ENCODE measurements around the gene HSPA12A.
A peak's percentile ranks its signal among the peaks of the same experiment; 100 is the strongest.

Gene HSPA12A

DNA sequence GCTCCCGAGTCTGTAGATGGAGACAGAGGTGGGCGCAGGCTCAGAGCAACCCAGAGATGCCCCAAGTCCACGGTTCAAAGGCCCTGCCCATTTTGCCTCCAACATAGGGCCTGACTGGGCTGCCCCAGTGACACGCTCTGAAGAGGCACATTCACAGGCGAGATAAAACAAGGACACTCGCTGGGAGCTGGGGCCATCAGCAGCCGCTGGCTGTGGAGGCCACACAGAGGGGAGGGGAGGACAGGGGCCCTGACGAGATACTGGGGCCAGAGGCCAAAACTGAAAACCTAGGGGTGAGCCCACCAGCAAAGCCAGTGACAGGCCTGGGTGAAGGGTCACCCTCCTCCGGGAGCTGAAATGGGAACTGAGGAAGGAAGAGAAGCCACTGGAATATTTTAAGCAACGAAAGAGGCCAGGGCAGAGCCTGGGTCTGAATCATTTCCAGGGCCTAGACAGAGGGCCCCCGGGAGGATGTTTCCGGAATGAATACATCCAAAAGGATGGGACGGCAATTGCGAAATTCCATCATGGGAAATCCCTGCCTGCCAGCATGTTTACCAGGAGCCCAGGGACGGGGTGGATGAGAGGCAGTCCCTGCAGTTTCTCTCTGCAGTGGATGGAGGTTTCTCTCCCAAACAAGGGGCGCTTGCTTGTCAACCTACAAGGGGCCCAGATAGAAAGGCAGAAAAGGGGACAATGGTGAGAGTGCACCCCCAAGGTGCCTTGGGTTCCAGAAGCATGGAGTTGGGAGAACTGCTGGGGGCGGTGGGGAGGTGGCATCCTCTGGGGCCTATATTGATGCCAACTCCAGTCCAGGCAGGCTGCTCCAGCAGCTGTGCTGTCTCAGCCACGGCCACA, 29.0 kb upstream of the HSPA12A start:
- DNase-seq = no peak

DNA sequence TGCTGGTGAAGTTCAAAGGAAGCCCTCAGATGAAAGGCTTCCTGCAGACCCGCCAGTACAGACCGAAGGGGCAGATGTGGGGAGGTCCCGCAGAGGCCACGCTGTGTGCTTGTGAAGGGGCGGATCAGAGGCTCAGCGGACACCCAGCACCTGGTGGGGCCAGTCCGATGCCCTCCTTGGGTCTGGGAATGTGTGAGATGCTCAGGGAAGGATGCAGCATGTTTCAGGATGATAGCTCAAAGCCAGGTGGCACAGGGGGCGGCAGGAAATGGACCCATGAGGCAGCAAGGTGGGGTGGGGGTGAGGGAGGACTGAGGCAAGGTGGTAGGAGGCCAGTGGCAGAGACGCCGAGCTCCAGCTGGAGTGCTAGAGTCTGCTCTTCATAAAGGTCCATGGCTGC, 27.9 kb upstream of the HSPA12A start:
- DNase-seq = no peak

DNA sequence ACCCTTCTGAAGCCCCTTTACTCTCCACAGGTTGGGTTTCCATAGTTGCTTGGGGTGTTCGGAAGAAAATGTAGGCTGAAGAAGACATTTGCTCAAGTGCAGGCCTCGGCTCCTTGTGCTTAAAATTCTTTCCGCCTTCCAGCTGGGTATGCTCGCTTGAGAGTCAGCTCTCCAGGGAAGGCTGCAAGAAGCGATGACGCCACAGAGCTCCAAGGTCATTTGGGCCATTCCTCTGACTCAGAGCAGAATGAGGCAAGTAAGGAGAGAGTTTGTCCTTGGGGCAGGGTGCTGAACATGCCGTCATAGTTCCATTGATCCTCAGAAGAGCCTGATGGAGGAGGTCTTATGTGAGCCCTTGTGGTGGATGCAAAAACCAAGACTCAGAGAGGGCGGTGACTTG, 27.4 kb upstream of the HSPA12A start:
- no peak for DNase-seq

DNA sequence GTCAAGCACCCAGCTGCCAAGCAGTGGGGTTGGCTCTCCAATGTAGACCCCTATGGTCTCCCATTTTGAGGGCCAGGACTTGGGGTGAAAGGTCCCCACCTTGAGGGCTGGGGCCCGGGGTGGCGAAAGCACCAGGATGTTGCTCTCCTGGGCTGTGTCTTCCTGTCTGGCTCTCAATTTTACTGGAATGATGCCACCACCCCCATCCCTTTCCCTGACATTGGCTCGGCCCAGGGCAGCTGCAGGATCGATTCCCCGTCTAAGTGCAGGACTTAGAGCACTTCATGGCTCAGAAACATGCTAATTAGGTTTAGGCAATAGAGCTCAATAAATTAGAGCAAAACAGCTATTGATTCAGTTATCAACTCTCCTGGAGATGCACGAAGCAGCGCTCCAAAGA, 27.0 kb upstream of the HSPA12A start:
- DNase-seq = no peak

DNA sequence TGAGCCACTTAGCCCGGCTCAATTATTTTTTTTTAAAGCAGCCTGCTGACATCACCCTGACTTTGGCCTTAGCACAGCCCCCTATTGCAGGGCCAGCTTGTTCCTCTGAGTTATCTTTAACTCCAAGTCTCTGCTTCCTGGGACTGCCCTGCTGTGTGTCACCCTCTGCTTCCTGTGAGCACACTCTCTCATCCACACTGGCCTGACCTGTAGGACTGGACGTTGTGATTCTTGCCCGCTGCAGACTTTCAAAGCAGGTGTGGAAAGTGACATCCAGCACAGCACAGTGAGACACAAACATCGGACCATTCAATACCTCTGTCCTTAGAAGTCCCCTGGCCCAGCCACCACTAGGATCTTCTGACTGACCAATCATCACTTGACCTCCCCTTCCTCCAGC, 26.4 kb upstream of the HSPA12A start:
- no peak for DNase-seq

DNA sequence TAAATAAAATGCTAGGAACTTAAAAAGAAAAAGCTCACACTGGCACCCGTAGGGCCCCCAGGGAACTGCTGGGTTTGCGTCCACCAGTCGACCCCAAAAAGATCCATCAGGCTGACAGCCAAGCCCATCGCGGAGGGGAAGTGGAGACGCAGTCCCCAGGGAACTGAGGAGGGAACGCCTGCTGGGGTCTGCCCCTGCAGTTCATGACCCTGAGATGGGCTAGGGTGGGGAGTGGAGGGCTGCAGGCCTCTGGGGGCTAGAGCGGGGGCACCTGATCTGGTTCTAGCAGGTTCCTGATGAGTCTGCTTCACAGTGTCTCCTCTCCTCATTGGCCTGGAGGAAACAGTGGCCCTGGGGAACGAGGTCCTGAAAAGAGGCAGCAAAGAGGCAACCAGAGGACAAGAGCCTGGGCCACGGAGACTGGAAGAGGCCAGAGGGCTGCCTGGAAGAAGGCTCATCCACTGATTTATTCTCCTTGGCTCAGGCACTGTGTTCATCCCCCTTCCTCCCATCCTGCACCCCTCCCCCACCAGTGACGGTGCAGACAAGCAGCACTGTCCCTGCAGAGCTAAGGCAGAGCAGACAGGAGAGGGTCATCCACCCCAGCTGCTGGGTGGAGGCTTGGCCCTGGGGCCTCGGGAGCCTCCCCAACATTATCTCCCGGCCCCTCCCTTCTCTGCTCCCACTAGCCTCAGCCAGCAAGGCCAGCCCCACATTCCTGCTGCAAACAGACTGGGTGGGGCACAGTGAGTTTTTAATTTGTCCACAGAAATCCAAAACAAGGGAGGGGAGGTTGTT, 24.7 kb upstream of the HSPA12A start:
- DNase-seq = no peak

DNA sequence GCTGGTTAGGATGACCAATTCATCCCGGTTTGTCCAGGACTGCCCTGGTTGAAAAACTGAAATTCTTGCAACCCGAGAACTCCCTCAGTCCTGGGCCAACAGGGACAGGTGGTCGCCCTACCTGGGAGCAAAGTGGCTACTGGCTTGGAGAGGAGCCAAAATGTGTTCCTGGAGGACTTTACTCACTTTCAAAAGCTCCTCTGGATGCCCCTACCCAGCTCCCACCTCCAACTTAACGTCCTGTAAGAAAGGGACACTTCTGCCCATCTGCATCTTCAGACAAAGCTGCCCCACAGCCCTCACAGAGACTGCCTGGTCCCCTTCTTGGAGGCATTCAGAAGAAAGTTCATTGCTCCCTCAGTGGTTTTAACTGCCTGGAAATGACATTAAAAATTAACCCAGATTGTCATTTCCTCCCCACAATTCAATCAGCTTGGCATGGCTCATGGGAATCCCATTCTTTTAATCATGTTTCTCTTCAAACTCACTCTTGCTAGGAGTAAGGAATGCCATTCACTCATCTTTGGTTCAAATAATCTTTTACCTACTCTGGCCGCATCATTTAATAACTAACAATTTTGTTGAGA, 24.0 kb upstream of the HSPA12A start:
- no peak for DNase-seq

DNA sequence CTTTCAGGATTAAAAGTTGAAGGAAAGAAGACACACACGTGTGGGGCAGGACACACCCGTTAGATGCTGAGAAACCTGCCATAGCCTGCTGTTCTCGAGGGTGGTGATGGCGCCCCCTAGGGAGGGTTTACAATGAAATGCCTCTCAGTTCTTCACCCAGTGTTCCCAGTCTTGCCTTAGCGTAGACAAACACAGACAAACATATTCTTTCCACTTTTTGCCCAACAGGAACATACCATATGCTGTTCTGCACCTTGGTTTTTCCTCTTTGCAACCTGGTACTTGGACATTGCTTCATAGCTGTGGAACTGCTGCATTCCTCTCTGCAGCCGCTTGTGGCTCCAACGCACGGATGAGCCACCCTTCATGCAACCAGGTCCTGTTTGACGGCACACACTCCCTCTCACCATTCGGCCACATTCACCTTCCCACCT, 23.3 kb upstream of the HSPA12A start:
- no peak for DNase-seq

DNA sequence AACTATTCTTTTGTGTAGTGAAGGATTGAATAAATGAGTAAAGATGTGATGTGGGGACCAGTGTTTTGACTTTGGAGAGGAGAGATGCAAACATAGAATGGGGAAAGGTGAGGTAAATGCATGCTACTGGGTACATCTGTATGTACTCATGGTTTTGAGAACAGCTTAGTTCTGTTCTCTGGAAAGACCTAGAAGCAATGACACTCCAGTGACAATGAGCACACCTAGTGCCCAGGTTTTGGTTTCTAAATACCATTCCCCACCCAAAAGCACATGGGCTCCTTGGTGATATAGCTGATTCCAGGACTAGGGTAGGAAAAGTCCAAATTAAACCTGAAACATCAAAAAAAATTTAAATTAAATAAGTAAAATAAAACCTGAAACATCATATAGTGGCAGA, 22.6 kb upstream of the HSPA12A start:
- no peak for DNase-seq

DNA sequence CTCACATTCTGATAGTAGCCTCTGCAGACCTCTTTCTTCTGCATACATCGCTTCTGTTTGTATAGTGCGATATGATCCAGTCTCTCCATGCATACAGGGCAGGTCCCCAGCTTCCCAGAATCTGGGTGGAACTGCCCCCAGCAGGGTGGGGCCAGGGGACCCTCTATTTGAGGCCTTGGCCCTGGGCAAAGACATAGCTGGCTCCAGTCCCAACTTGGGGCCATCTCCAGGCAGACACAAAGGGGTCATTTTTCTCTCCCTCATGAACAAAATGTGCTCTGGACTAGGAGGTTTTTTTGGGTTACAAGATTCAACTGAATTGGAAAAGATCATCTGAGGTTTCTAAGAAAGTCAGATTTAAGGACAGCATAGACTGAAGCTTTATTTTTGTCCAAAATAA, 21.1 kb upstream of the HSPA12A start:
- DNase-seq = no peak

DNA sequence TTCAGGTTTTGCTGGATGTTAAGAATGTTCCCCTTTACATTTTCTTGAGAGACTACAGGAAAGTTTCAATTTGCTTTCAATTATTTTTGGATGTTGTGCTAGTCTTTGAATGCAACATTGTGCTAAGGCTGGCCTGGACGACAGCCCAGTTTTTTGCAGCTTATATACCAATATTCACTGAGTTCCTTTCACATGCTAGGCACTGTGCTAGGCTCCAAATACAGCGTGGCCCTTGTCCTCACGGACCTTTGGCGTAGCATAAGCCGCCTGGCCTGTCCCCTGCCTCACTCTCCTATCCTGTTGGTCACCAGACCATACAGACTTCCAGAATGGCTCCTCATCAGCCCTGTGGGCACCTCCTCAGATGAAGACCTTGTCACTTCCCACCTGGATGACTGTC, 19.5 kb upstream of the HSPA12A start:
- DNase-seq = no peak

DNA sequence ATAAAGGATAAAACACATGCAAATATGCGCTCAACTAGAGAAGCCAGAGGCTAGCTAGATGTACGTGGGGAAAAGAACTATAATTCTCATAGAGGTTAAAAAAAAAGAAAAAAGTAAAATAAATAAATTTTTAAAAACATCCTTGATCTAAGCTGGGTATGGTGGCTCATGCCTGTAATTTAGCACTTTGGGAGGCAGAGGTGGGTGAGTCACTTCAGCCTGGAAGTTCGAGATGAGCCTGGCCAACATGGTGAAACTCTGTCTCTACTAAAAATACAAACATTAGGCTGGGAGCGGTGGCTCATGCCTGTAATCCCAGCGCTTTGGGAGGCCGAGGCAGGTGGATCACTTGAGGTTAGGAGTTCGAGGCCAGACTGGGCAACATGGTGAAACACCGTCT, 18.6 kb upstream of the HSPA12A start:
- no peak for DNase-seq

DNA sequence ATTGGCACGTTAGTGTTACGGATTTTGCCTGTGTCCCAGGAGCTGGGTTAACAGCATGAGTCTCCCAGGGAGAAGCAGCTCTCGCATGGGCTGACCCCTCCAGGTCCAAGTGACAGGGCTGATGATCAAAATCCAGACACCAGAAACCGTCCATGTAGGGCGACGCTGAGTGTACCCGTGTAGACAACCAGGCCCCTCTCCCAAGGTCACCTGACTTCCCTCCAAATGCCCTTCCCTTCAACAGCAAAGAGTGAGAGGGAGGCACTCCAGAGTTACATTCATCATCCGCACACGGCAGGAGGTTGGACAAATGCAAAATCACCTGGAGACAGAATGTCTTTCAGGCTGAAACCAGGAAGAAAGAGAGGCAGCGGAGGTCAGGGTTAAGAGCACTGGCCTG, 14.9 kb upstream of the HSPA12A start:
- DNase-seq = no peak

DNA sequence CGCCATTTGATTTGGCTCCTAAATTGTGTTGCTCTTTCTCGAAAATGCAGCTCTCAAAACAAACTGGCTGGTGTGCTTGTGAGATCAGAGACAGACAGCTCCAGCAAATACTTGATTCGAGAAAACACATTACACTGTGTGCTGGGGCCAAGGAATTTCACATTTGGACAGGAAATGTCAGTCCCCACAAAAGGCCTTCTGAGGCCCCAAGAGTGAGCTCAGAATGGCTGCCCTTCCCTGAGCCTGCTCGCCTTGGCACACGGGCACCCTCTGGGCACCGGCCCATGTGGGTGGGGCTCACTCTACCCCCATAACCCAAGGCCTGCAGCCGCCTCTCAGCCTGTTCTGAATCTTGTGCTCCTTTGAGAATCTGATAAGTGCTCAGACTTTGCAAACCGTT, 13.9 kb upstream of the HSPA12A start:
- DNase-seq = no peak

DNA sequence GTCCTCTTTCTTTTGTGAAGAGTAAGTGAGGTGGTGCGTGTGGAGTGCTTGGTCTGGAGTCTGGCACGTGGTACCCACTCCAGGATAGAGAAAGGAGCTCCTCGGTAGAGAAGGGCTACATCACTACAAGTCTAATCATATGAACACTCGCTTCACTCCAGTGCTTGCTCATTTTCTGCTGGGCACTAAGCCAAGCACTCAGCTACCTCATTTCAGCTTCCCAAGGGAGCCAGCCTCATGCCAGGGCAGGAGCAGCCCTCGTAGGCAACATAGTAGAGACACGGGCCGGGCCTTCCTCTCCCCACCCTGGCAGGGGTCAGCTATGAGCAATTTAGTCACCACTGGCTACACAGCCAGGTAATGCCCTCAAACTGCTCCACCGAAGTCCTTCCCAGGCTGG, 11.4 kb upstream of the HSPA12A start:
- peak; percentile 5 for DNase-seq

DNA sequence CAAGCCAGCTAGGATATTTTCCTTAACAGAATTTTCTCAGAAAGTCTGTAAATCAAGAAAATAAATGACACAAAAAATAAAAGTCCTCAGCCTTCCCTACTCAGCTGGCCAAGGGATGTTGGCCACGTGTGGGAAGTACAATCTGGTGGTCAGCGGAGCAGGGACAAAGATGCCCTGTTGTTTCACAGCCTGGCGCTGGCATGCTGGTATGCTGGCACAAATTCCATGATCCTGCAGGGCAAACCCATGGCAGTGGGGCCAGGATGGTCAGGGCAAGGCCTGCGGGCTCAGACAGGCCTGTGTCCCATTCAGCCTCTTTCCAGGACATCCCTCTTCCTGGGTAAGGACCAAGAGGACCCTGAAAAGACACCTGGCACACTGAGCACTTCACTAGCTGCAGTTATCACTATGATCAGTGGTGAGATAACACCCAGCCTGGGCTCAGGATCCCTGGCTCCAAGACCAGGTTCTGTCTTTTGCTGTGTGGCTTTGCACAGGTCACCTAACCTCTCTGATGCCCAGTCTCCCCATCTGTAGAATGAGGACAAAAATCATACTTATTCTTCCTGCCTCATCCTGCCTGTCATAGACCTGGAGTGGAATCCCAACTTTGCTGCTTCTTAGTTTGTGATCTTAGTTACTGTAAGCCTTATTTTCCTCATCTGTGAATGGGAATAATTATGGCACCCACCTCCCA, 10.8 kb upstream of the HSPA12A start:
- DNase-seq = no peak

DNA sequence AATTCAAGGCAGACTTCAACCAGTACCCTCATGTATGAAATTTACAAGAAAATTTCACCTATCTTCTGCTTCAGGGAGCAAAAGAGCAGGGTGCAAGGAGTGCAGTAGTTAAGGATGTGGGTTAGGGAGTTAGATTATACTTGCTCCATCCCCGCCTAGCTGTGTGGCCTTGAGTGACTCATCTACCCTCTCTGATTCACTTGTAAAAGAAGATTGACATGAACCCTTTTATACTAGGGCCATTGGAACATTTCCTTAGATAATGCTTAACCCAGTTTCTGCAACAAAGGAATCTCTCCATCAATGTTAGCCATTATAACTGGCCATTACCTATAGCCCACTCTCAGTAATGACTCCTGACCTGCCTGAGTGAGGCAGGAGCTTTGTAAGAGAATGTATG, 10.2 kb upstream of the HSPA12A start:
- DNase-seq = no peak

DNA sequence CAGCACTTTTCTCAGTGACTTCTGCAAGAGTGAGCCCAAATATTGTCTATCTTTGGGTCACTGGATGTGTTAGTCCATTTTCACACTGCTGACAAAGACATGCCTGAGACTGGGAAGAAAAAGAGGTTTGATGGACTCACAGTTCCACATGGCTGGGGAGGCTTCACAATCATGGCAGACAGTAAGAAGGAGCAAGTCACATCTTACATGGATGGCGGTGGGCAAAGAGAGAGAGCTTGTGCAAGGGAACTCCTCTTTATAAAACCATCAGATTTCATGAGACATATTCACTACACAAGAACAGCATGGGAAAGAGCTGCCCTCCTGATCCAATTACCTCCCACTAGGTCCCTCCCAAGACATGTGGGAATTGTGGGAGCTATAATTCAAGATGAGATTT, 6.1 kb upstream of the HSPA12A start:
- no peak for DNase-seq

DNA sequence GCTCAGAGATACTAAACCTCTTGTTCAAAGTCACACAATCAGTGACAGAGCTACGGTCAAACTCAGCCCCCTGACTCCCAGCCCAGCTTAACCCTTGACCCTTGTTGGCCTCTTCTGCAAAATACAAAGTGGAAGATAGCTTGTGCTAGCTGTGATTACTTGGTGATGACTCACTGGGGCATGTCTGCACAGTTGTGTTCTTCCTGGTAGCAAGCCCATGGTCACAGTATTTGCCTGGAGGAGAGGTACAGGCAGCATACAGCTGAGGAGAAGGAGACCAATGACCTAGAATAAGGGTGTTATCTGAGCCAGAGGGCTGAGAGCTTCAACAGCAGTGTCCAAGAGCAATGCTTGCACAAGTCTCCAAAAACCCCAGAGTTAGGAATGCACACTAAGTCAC, 5.7 kb upstream of the HSPA12A start:
- DNase-seq = no peak

DNA sequence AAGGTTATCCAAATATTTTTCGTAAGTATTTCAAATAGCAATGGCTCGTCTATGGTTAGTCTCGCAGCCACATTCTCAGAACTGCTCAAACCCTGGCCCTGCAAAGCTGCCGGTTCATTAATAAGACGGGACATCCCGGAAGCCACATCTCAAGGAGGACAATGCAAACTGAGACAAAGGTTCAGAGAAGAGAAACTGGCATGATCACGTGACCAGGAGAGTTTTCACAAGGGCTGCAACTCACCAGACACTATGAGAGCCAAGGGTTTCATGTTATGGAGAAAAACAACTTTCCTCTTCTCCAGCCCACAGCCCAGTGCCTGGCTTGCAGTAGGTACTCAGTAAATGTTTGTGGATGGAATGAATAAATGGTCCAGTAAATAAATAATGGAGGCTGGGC, 5.0 kb upstream of the HSPA12A start:
- no peak for DNase-seq

DNA sequence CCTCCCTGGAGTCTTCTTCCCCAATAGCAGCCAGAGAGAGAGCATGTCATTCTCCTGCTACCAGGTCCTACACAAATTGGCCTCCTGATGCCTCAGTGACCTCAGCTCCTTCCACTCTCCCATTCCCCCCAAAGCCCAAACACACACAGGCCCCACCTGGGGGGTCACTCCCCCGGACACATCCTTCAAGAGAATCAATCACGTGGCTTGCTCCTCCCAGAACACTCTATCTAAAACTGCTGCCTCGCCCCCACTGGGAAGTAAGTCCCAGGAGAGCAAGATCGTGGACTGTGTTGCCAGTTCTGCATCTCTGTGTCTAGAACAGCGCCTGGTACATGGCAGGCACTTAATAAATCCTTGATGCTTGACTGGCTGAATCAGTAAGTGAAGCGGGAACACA, 2.5 kb upstream of the HSPA12A start:
- no peak for DNase-seq

DNA sequence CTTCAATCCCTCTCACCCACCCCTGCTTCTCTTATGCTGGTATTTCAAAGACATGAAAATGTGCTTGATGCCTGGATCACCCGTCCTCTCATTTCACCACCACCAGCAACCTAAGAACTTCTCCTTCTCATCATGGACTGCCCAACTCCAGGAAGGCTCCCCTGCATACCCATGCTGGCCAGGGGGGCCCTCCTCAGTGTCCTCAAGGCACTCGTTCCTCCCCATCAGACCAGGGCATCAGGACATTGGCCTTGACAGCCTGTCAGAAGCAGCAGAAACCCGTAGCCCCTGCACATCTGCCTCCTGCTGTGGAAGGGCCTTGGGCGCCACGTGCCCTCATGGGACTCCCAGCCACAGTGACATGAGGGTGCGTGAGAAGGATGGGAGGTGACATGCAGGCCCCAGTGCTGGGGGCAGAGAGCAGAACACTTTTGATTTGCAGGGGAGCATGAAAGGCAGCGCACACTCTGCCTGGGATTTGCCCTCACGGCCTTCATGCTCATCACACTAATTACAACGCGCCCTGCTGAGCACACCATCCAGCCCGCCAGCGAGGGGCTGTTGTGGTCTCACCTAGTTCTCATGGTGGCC, 1.9 kb upstream of the HSPA12A start:
- DNase-seq = no peak

Data from COR-L47 (cell line).